Loucy (cell line): ENCODE results near the gene TP53I11.

Source experiments
- CTCF ChIP-seq: fragments of 200-600 bp; sonication (generic); conservative IDR thresholded peaks from 2 replicates; pipeline ENCODE4 v1.5.1; 2014; ENCODE audit warnings: mild to moderate bottlenecking, antibody characterized with exemption, low read length
- EZH2phosphoT487 ChIP-seq: fragments of 200-600 bp; IDR thresholded peaks from 2 replicates; pipeline ENCODE4 v1.6.1; 2018; ENCODE audit warnings: antibody characterized with exemption, mild to moderate bottlenecking, moderate library complexity, borderline replicate concordance

GRCh38 chr11:44980533-44981427, 30.1 kb upstream of the TP53I11 start:
- no peak for TF ChIP-seq CTCF
- no peak for TF ChIP-seq EZH2phosphoT487
